Measurements from ENCODE around the gene TMEM132C. TPM values are rescaled to one million over a fixed set of nuclear protein-coding genes. Genes with fewer than 3 reads are reported as not detected.

TMEM132C gene
- total RNA-seq, 3 donors from 2014 or later (not counting 1 experiment from before 2014, with no cell fraction given), result 0.08 to 0.41 TPM; not detected in 1

GRCh38 chr12:128424931-128425431, 158.0 kb downstream of the TMEM132C start:
- ATAC-seq (no peak), DNase-seq (no peak)
- Histone ChIP-seq H3K36me3 (ENCODE audit: control insufficient read depth, insufficient read depth, low read length) (no peaks in the 10 kb centered on the region), H3K9me3 (ENCODE audit: control insufficient read depth, insufficient read depth, low read length) (no peaks in the 10 kb centered on the region), H3K4me1 (ENCODE audit: control insufficient read depth, insufficient read depth, low read length) (no peaks in the 10 kb centered on the region), H3K4me3 (ENCODE audit: low read length) (no peak overlapping the region), H3K27me3 (ENCODE audit: control insufficient read depth, insufficient read depth, low read length) (no peaks in the 10 kb centered on the region), H3K27ac (ENCODE audit: low read length) (no peak overlapping the region)
- no peak for TF ChIP-seq CTCF (IDR thresholded peaks at IDR 0.05)
- WGBS (ENCODE audit: insufficient coverage), result 80% methylated on average over 7 of the region's 7 CpGs
- no peaks in the 10 kb centered on the region for H3K36me3 Mint-ChIP-seq
- no peak overlapping the region for H3K4me3 Mint-ChIP-seq
- no peak overlapping the region for H3K27ac Mint-ChIP-seq
- peaks cover 13 to 34% of the 10 kb centered on the region in 2 donors for H3K27me3 Mint-ChIP-seq (ENCODE audit: low read depth in 2 of 2)
- intact Hi-C loops (cut with micrococcal nuclease), result no loop called here
- no peaks in the 10 kb centered on the region for H3K4me1 Mint-ChIP-seq
- no peaks in the 10 kb centered on the region for H3K9me3 Mint-ChIP-seq

GRCh38 chr12:128425666-128426331, 158.8 kb downstream of the TMEM132C start:
- H3K27ac Mint-ChIP-seq, result no peak overlapping the region
- H3K27me3 Mint-ChIP-seq (ENCODE audit: low read depth in 2 of 2), result peaks cover 8 to 28% of the 10 kb centered on the region in 2 donors
- Histone ChIP-seq H3K4me3 (ENCODE audit: low read length) (no peak overlapping the region), H3K9me3 (ENCODE audit: control insufficient read depth, insufficient read depth, low read length) (no peaks in the 10 kb centered on the region), H3K27me3 (ENCODE audit: control insufficient read depth, insufficient read depth, low read length) (no peaks in the 10 kb centered on the region), H3K4me1 (ENCODE audit: control insufficient read depth, insufficient read depth, low read length) (no peaks in the 10 kb centered on the region), H3K36me3 (ENCODE audit: control insufficient read depth, insufficient read depth, low read length) (no peaks in the 10 kb centered on the region), H3K27ac (ENCODE audit: low read length) (no peak overlapping the region)
- no peaks in the 10 kb centered on the region for H3K9me3 Mint-ChIP-seq
- TF ChIP-seq CTCF (IDR thresholded peaks at IDR 0.05), result no peak
- ATAC-seq (no peak), DNase-seq (no peak)
- H3K36me3 Mint-ChIP-seq, result no peaks in the 10 kb centered on the region
- intact Hi-C loops (cut with micrococcal nuclease), result no loop called here
- 82% methylated on average over 18 of the region's 18 CpGs for WGBS (ENCODE audit: insufficient coverage)
- no peak overlapping the region for H3K4me3 Mint-ChIP-seq
- H3K4me1 Mint-ChIP-seq, result no peaks in the 10 kb centered on the region

GRCh38 chr12:128426511-128426910, 159.5 kb downstream of the TMEM132C start:
- H3K36me3 ChIP-seq (ENCODE audit: control insufficient read depth, insufficient read depth, low read length), result no peaks in the 10 kb centered on the region
- WGBS (ENCODE audit: insufficient coverage), result 81% methylated on average over 3 of the region's 5 CpGs
- H3K4me1 ChIP-seq (ENCODE audit: control insufficient read depth, insufficient read depth, low read length), result no peaks in the 10 kb centered on the region
- Mint-ChIP-seq H3K27me3 (ENCODE audit: low read depth in 2 of 2) (peaks cover 8 to 22% of the 10 kb centered on the region in 2 donors), H3K9me3 (no peaks in the 10 kb centered on the region), H3K4me1 (no peaks in the 10 kb centered on the region), H3K27ac (no peak overlapping the region), H3K4me3 (no peak overlapping the region), H3K36me3 (no peaks in the 10 kb centered on the region)
- ATAC-seq, result no peak
- no peak for TF ChIP-seq CTCF (IDR thresholded peaks at IDR 0.05)
- intact Hi-C loops (cut with micrococcal nuclease), result no loop called here
- no peaks in the 10 kb centered on the region for H3K27me3 ChIP-seq (ENCODE audit: control insufficient read depth, insufficient read depth, low read length)
- no peak overlapping the region for H3K4me3 ChIP-seq (ENCODE audit: low read length)
- H3K27ac ChIP-seq (ENCODE audit: low read length), result no peak overlapping the region
- DNase-seq, result no peak
- no peaks in the 10 kb centered on the region for H3K9me3 ChIP-seq (ENCODE audit: control insufficient read depth, insufficient read depth, low read length)

GRCh38 chr12:128439796-128440195, 172.8 kb downstream of the TMEM132C start:
- Histone ChIP-seq H3K9me3 (ENCODE audit: control insufficient read depth, insufficient read depth, low read length) (no peaks in the 10 kb centered on the region), H3K27me3 (ENCODE audit: control insufficient read depth, insufficient read depth, low read length) (no peaks in the 10 kb centered on the region), H3K4me3 (ENCODE audit: low read length) (no peak overlapping the region), H3K4me1 (ENCODE audit: control insufficient read depth, insufficient read depth, low read length) (no peaks in the 10 kb centered on the region), H3K36me3 (ENCODE audit: control insufficient read depth, insufficient read depth, low read length) (no peaks in the 10 kb centered on the region), H3K27ac (ENCODE audit: low read length) (no peak overlapping the region)
- Mint-ChIP-seq H3K4me3 (no peak overlapping the region), H3K27me3 (ENCODE audit: low read depth in 2 of 2) (peaks cover 10 to 24% of the 10 kb centered on the region in 2 donors), H3K27ac (no peak overlapping the region), H3K4me1 (no peaks in the 10 kb centered on the region), H3K36me3 (no peaks in the 10 kb centered on the region), H3K9me3 (no peaks in the 10 kb centered on the region)
- 81% methylated on average over 5 of the region's 5 CpGs for WGBS (ENCODE audit: insufficient coverage)
- DNase-seq (no peak), ATAC-seq (no peak)
- intact Hi-C loops (cut with micrococcal nuclease), result no loop called here
- TF ChIP-seq CTCF (IDR thresholded peaks at IDR 0.05), result no peak

All from natural killer cell (primary cell).